Measurements from ENCODE around the gene PDE4B. TPM values are rescaled to one million over a fixed set of nuclear protein-coding genes. Genes with fewer than 3 reads are reported as not detected.

Gene PDE4B
- total RNA-seq, 2 donors from 2014 or later: 18.1 to 55.4 TPM

DNA sequence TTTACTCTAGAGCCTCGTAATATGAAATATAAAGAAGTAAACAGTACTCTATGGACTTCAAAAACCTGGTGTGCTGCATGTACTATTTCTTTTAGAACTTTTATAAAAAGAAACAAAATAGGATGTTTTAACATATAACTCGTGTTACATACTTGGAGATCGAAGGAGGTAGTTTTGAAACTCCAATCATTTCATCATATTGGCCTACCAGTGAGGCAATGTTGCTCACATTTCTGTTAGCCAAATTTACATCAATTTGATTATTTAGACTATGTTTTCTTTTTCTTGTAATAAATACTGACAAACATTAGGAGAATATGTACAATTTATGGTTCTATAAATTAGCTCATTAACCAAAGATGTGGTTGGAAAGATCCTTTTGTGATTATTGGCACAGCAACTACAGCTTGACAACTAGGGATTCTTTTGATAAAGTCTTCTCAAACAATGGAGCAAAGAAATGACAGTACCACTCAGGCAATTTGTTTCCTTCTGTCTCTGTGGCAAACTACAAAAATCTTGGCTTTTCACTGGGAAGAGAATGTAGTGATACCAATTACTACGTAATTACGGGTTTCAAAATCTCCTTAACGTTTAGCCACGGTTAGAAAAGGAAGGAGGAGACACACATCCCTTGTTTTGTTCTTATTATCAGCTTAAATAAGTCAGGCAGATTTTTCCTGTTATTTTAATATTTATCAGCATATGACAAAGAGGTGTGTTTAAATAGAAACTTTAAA, 474.7 kb downstream of the PDE4B start:
- H3K4me3 ChIP-seq: no peak overlapping the region
- H3K27ac ChIP-seq: peak overlapping the region in 1 of 2 donors; percentile 8
- no peak for DNase-seq (ENCODE audit: low spot score)
- no peaks in the 10 kb centered on the region for H3K36me3 ChIP-seq
- 49% methylated on average over 7 of the region's 7 CpGs for WGBS
- no peaks in the 10 kb centered on the region for H3K27me3 ChIP-seq (replicated peaks; ENCODE audit: insufficient read depth)
- TF ChIP-seq POLR2A (IDR thresholded peaks at IDR 0.05): no peak
- no peak for TF ChIP-seq POLR2AphosphoS5 (IDR thresholded peaks at IDR 0.05)
- TF ChIP-seq, protein P1, sequence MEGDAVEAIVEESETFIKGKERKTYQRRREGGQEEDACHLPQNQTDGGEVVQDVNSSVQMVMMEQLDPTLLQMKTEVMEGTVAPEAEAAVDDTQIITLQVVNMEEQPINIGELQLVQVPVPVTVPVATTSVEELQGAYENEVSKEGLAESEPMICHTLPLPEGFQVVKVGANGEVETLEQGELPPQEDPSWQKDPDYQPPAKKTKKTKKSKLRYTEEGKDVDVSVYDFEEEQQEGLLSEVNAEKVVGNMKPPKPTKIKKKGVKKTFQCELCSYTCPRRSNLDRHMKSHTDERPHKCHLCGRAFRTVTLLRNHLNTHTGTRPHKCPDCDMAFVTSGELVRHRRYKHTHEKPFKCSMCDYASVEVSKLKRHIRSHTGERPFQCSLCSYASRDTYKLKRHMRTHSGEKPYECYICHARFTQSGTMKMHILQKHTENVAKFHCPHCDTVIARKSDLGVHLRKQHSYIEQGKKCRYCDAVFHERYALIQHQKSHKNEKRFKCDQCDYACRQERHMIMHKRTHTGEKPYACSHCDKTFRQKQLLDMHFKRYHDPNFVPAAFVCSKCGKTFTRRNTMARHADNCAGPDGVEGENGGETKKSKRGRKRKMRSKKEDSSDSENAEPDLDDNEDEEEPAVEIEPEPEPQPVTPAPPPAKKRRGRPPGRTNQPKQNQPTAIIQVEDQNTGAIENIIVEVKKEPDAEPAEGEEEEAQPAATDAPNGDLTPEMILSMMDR (IDR thresholded peaks at IDR 0.05): no peak
- H3K4me1 ChIP-seq (replicated peaks): peaks cover 9% of the 10 kb centered on the region
- no peaks in the 10 kb centered on the region for H3K9me3 ChIP-seq
- intact Hi-C loops (cut with DNase I): no loop called here

DNA sequence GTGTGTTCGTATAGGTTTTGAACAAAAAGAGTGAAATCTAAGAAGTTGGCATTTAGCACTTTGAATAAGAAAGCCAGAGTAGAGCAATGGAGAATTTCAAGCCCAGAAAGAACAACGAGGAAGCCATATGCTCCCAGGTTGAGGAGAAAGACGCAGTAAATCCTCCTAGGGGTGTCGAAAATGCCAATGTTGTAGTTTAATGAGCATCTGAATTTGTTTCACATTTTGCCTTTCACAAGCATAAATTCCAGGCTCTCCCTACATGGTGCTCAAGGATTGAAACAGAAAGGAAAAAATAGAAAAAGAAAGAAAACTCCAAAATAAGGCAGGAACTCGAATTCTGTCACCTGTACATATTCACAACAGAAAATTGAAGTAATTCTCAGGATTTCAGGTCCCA, 476.5 kb downstream of the PDE4B start:
- H3K4me3 ChIP-seq: no peak overlapping the region
- intact Hi-C loops (cut with DNase I): no loop called here
- H3K4me1 ChIP-seq (replicated peaks): peaks cover 9% of the 10 kb centered on the region
- DNase-seq (ENCODE audit: low spot score): no peak
- H3K27me3 ChIP-seq (replicated peaks; ENCODE audit: insufficient read depth): no peaks in the 10 kb centered on the region
- H3K36me3 ChIP-seq: no peaks in the 10 kb centered on the region
- H3K9me3 ChIP-seq: no peaks in the 10 kb centered on the region
- 94% methylated on average over 5 of the region's 5 CpGs for WGBS
- TF ChIP-seq POLR2AphosphoS5 (IDR thresholded peaks at IDR 0.05): no peak
- no peak overlapping the region for H3K27ac ChIP-seq

DNA sequence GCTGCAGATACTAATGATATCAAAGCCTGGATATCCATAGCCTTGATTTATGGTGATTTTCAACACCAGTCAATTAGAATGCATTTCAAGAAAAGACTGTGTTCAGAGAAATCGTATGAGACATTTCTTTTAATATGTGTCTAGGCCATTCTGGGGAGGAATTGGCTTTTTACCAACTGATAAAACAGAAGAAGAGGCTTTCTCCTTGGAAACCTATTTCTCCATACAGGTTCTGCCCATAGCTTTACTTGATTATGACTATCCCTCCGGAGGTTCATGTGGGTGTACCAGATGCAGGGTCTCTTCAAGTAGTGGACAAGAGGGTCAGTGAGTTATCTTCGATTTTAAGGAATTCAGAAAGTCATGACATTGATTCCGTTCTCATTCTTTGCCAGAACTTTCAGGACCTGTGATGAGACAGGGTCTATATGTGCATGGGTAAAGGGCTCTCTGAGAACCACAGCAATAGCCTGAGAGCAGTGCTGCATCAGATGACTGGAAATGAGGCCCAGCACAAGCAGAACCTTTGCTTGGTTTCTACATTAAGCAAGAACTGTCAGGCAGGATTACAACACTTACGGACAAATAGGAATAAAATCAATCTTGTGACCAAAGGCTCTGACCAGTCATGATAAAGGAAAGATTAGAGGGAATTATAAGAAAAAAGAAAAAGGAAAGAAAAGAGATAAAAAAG, 477.6 kb downstream of the PDE4B start:
- peak overlapping the region in 1 of 2 donors; percentile 31 for H3K27ac ChIP-seq
- peaks cover 9% of the 10 kb centered on the region for H3K4me1 ChIP-seq (replicated peaks)
- no peaks in the 10 kb centered on the region for H3K9me3 ChIP-seq
- 88% methylated on average over 5 of the region's 5 CpGs for WGBS
- DNase-seq (ENCODE audit: low spot score): no peak
- no peak overlapping the region for H3K4me3 ChIP-seq
- H3K27me3 ChIP-seq (replicated peaks; ENCODE audit: insufficient read depth): no peaks in the 10 kb centered on the region
- no peak for TF ChIP-seq POLR2A (IDR thresholded peaks at IDR 0.05)
- TF ChIP-seq, protein P1 (IDR thresholded peaks at IDR 0.05): no peak
- H3K36me3 ChIP-seq: no peaks in the 10 kb centered on the region
- intact Hi-C loops (cut with DNase I): no loop called here

DNA sequence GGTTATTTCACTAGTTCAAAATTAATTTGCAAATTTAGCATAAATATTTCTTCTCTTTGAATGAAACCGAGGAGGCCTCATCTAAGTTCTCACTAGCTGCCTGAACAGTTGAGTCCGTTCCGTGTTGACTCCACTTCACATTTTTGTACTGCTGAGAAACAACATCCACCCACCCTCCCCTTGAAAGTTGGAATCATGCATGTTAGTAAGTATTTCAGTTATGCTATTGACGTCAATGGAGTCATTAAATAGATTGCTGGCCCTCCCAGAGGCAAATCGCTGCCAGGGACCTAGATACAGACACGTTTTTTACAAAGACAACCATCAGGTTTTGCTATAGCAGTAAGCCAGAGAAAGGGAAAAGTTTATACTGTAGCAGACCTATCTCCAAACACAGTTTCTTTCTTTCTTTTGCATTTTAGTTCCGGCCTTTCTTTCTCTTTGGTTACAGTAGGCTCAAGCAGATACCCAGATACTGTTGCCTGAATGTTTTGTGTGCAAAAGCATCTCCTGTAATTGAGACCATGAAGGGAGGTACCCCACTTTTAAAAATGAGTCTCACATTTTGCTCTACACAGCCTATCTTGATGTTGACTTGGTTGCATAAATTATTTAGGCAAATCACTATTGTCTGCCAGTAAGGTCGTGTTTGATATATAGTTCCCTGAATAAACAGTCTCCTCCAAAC, 478.7 kb downstream of the PDE4B start:
- H3K4me1 ChIP-seq (replicated peaks): peaks cover 9% of the 10 kb centered on the region

DNA sequence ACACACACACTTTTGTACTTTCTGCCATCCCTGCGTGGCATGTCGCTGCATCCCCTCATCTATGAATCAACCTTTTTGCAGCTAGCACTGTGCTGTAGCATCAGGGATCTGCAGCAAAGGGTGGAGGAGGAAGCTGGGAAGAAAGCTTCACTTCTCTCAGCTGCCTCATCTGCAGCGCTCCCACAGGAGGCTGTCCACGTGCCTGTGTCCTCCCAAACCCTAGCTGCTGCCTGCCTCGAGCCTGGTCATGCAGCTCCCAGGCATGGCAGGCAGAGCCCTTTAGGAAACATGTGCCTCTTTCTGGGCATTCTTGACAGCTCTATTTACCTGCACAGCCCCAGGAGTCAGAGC, 479.2 kb downstream of the PDE4B start:
- H3K27ac ChIP-seq: peak overlapping the region; percentile 77 to 81
- intact Hi-C loops (cut with DNase I): loop anchor here (1.0 kb wide), 1 partner anchor 59 kb away; no protein-coding TSS in a partner anchor
- no peaks in the 10 kb centered on the region for H3K36me3 ChIP-seq
- H3K4me3 ChIP-seq: no peak overlapping the region
- H3K9me3 ChIP-seq: no peaks in the 10 kb centered on the region
- 11% methylated on average over 5 of the region's 5 CpGs for WGBS
- DNase-seq (ENCODE audit: low spot score): peak; percentile 61
- no peaks in the 10 kb centered on the region for H3K27me3 ChIP-seq (replicated peaks; ENCODE audit: insufficient read depth)
- TF ChIP-seq POLR2A (IDR thresholded peaks at IDR 0.05): no peak
- TF ChIP-seq, protein P1 (IDR thresholded peaks at IDR 0.05): no peak
- TF ChIP-seq POLR2AphosphoS5 (IDR thresholded peaks at IDR 0.05): peak; percentile 52
- peaks cover 9% of the 10 kb centered on the region for H3K4me1 ChIP-seq (replicated peaks)

More for the DNA sequence above, 478.7 kb downstream of the PDE4B start:
- no peak overlapping the region for H3K4me3 ChIP-seq
- TF ChIP-seq POLR2A (IDR thresholded peaks at IDR 0.05) (peak; percentile 29), POLR2AphosphoS5 (IDR thresholded peaks at IDR 0.05) (peak; percentile 99)
- TF ChIP-seq, protein P1 (IDR thresholded peaks at IDR 0.05): peak in 1 of 4 experiments; percentile 23
- DNase-seq (ENCODE audit: low spot score): peak; percentile 92
- H3K9me3 ChIP-seq: no peaks in the 10 kb centered on the region
- intact Hi-C loops (cut with DNase I): loop anchor here (1.0 kb wide), 1 partner anchor 60 kb away; no protein-coding TSS in a partner anchor
- peak overlapping the region; percentile 77 to 81 for H3K27ac ChIP-seq
- no peaks in the 10 kb centered on the region for H3K27me3 ChIP-seq (replicated peaks; ENCODE audit: insufficient read depth)
- H3K36me3 ChIP-seq: no peaks in the 10 kb centered on the region
- WGBS: 9% methylated on average over 8 of the region's 8 CpGs
